GM19324 (cell line): ENCODE data around the gene GLI1.
"Not testable (repeated sequence)": the region's sequence is repeated elsewhere in the genome, so short reads cannot be mapped to it uniquely, and the experiment has no call there.

Experiments
- ATAC-seq: cut with Tn5 transposase; IDR thresholded peaks from one replicate; pipeline ENCODE4 v1.9.1; 2021; ENCODE audit warnings: mild to moderate bottlenecking, moderate library complexity; ENCODE audit not compliant: unreplicated experiment, low FRiP score

GLI1 gene

DNA sequence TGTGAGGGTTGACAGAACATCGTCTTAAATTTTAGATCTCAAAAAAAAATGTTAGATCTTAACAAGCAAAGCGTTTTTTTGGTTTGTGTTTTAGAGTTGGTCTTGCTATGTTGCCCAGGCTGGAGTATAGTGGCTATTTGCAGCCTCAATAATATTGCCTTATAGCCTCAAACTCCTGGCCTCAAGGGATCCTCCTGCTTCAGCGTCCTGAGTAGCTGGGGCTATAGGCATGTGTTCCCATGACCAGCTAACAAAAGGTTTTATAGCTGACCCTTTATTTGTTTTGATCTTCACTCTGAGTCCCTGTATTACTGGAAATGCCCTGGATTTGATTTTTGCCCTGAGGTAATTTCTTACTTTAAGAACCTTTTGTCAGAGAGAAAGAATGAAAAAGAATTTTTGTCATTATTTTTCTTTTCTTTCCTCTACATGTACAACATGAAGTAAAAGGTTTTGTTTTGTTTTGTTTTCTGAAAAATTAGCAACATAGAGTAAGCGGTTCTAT lies 19.8 kb upstream of the GLI1 start:
- ATAC-seq: no peak

DNA sequence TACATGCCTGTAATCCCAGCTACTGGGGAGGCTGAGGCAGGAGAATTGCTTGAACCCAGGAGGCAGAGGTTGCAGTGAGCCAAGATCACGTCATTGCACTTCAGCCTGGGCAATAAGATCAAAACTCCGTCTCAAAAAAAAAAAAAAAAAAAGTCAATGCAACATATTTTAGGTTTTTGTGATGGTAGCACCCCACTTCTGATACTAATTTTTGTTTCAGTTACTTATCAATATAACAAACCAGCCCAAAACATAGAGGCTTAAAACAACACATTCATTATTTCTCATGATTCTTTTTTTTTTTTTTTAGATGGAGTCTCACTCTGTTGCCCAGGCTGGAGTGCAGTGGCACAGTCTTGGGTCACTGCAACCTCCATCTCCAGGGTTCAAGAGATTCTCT lies 18.2 kb upstream of the GLI1 start:
- ATAC-seq: not testable (repeated sequence)

DNA sequence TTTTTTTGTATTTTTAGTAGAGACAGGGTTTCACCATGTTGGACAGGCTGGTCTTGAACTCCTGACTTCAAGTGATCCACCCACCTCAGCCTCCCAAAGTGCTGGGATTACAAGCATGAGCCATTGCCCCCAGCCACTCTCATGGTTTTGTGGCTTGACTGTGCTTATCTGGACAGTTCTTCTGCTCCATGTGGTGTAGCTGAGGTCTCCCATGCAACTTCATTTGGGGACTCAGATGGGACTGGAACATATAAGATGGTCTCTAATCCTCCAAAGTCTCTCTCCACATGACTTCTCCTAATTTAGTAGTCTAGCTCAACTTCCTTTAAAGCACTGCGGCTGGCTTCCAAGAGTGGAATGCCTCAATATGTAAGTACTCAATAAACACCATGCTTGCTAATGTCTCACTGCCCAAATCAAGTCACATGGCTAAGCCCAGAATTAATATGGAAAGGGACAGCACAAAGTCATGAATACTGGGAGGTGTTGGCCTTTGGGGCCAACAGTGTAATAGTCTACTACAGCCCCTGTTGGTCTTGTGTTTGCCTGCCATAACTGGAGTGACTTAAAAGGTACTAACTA lies 17.6 kb upstream of the GLI1 start:
- no peak for ATAC-seq

DNA sequence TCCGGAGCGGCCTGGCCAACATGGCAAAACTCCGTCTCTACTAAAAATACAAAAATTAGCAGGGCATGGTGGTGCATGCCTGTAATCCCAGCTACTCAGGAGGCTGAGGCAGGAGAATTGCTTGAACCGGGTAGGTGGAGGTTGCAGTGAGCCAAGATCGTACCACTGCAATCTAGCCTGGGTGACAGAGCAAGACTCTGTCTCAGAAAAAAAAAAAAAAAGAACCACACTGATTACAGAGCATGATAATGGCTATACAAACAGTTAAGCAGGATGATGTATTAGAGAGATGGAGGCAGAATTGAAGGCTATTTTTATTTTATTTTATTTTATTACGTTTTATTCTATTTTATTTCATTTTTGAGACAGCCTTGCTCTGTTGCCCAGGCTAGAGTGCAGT lies 15.2 kb upstream of the GLI1 start:
- not testable (repeated sequence) for ATAC-seq

DNA sequence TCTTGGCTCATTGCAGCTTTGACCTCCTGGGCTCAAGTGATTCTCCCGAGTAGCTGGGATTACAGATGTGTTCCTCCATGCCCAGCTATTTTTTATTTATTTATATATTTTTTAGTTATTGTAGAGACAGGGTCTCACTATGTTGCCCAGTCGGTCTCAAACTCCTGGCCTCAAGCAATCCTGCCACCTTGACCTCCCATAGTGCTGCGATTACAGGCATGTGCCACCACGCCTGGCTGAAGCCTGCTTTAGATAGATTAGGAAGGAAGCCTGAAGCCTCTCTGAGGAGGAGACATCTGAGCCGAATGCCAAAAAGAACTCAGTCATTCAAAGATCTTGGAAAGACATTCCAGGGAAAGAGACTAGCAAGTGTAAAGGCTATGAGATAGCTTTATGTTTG lies 14.8 kb upstream of the GLI1 start:
- ATAC-seq: no peak

DNA sequence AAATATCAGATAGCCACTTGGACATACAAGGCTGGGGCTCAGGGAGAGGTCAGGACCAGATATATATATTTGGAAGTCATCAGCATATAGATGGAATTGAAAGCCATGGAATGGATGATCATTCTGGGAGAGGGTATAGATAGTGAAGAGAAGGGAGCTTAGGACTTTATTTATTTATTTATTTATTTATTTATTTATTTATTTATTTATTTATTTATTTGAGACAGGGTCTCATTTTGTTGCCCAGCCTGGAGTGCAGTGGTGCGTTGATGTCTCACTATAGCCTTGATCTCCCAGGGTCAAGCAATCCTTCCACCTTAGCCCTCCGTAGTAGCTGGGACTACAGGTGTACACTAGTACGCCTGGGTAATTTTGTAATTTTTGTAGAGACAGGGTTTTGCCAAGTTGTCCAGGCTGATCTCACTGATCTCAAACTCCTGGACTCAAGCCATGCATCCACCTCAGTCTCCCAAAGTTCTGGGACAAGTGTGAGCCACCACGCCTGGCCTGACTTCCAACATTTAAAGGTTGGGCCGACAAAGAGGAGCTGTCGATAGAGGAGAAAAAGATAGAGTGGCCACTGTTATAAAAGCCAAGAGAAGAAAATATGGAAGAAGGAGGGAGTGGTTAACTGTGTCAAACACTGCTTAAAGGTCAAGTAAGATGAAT lies 13.2 kb upstream of the GLI1 start:
- no peak for ATAC-seq

DNA sequence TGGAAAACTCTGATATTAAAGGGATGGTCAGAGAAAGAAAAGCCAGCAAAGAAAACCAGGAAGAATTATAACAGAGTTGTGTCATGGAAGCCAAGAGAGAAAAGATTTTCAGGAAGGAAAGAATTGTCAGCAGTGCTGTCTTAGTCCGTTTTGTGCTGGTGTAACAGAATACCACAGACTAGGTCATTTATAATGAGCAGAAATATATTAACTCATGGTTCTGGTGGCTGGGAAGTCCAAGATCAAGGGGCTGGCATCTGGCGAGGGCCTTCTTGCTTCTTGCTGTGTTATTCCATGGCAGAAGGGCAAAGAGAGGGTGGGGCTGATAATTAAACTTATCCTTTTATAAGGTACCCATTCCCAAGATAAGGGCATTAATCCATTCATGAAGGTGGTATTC lies 10.9 kb upstream of the GLI1 start:
- no peak for ATAC-seq

DNA sequence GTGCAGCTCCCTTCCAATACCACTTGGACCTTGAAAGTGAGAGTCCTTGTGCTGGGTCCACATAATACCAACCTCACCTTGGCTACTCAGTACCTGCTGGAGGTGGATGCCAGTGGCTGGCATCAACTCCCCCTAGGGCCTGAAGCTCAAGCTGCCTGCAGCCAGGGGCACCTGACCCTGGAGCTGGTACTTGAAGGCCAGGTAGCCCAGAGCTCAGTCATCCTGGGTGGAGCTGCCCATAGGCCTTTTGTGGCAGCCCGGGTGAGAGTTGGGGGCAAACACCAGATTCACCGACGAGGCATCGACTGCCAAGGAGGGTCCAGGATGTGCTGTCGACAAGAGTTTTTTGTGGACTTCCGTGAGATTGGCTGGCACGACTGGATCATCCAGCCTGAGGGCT lies 10.2 kb upstream of the GLI1 start:
- no peak for ATAC-seq

DNA sequence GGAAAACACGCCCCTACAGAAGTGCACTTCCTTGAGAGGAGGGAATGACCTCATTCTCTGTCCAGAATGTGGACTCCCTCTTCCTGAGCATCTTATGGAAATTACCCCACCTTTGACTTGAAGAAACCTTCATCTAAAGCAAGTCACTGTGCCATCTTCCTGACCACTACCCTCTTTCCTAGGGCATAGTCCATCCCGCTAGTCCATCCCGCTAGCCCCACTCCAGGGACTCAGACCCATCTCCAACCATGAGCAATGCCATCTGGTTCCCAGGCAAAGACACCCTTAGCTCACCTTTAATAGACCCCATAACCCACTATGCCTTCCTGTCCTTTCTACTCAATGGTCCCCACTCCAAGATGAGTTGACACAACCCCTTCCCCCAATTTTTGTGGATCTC lies 9.5 kb upstream of the GLI1 start:
- no peak for ATAC-seq

DNA sequence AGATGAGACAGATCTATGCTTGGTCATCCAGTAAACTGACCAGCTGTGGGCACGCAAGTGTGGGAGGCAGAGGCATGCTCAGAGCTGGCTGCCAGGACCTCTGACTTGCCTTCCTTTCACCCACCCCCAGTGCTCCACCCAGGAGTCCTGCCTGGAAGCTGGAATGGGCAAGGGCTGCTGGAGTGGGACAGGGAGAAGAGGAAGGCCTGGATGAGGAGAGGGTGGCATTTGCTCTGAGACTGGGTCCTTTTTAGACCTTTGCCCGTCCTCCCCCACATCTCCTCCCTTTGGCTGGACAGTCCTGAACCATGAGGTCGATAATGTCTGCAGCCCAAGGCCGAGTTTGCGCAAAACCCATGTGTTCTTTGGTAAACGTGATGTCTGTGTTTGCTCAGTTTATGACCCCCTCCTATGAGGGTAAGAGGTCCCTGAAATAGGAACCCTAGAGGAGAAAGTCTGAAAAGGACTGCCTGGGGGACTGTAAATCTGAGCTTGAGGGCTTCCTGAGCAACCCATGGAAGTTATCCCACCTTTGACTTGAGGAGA lies 8.3 kb upstream of the GLI1 start:
- no peak for ATAC-seq

DNA sequence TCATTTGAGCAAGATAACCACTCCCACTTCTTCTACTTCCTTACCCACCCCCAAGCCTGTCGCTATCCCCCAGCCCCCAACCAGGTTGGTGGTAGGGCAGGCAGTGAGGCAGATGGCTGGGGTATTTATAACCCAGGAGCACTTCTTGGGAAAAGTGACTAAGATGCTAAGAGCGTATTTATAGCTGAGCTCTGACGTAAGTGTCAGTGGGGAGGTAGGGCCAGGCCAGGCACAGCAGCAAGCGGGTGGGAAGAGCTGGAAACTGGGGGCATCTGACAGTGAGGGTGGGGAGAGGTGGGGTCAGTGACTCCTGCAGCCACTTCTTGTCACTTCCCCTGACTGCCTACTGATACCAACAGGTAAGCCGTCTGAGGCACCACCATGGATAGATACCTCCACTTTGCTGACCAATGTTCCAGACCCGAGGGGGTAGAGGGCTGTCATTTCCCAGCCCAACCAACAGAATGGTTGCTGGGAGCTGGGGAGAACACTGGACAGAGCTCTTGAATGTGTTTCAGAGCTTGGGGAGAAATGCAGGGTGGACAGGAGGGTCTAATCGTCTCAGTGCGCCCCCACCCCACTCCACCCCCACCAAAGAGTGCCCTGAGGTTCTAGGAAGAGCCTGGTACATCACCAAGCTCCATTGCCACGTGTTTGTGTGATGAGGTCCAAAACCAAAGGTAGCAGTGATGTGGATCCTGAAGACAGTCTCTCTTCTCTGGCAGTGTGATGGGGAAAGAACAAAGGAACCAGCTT lies 7.2 kb upstream of the GLI1 start:
- no peak for ATAC-seq

DNA sequence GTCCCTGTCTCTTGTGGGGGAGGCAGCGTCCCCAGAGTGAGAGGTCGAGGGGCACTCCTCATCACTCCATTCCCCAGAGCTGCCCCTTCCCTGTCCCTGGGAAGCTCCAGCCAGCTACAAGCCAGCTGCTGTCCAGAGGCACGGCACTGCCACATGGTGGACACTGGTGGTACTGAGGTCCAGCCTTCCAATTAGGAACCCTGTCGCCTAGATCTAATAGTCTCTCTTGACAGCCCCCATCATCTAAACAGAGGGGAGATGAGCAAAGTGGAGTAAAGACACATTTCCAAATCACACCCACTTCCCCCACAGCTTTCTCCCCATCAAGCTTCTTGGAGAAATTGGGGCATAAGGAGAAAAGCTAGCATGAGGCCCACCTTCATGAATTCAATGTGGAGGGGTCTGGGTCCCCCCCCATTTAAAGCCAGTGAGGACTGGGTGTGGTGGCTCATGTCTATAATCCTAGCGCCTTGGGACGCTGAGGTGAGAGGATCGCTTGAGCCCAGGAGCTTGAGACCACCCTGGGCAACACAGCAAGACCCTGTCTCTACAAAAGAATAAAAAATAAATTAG lies 6.6 kb upstream of the GLI1 start:
- ATAC-seq: no peak

DNA sequence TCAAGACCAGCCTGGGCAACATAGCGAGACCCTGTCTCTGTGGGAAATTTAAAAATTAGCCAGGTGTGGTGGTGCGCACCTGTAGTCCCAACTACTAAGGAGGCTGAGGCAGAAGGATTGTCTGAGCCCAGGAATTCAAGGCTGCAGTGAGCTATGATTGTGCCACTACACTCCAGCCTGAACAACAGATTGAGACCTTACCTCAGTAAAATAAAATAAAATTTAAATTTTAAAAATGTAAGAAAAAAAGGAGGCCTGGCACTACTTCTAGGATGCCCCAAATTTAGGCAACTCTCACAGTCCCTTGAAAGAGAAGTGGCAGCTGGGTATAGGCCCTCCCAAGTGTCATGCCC lies 5.4 kb upstream of the GLI1 start:
- no peak for ATAC-seq

DNA sequence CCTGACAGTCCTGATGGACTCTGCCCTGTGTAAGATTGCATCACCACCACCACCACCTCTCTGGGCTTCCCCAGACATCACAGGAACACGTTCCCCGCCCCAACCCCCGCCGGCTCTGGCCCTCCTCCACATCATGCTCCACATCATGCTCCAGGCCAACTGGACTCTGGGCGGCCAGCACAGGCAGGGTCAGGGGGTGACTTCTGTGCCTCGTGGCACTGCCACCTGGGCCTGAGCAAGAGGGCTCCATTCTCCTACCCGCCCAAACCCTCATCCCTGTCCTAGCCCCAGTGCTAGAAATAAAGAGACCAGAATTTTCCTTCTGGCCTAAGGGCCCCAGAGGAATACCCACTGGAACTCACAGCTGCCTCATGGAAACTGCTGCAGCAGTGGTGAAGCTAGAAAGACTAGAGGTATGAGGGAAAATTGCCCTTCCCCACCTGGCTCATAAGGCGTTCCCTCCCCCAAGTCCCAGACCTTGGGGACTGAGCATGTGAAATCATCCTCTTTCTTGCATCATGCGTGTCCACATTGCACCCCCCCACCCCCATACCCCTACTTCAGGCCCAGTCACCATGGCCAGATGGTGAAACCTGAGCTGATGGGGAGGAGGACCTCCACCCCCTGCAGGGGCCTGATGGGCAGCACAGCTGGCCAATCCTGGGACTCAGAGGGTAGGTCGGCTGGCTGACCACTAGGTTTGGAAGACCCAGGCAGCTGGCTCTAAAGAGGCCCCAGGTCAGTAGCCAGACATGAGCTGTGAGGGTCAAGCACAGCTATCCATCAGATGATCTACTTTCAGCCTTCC lies 4.8 kb upstream of the GLI1 start, which contains the start of gene INHBE:
Gene INHBE (plus strand): TSS at position 742 of the 808 bp plus-strand sequence. CDS start 230 bp downstream, outside the sequence.
- no peak for ATAC-seq

DNA sequence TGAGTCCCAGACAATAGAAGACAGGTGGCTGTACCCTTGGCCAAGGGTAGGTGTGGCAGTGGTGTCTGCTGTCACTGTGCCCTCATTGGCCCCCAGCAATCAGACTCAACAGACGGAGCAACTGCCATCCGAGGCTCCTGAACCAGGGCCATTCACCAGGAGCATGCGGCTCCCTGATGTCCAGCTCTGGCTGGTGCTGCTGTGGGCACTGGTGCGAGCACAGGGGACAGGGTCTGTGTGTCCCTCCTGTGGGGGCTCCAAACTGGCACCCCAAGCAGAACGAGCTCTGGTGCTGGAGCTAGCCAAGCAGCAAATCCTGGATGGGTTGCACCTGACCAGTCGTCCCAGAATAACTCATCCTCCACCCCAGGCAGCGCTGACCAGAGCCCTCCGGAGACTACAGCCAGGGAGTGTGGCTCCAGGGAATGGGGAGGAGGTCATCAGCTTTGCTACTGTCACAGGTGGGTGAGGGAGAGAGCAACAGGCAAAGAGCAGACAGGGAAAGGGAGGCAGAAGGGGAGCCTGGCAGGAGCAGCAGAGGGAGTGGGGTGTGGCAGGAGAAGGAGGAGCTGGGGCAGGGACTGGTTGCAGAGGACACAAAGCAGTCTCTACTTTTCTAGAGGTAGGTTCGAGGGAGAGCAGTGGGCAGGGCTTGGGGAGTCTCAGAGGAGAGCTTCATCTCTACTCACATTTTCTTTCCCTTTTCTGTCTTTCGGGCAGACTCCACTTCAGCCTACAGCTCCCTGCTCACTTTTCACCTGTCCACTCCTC lies 4.0 kb upstream of the GLI1 start:
- ATAC-seq: no peak

DNA sequence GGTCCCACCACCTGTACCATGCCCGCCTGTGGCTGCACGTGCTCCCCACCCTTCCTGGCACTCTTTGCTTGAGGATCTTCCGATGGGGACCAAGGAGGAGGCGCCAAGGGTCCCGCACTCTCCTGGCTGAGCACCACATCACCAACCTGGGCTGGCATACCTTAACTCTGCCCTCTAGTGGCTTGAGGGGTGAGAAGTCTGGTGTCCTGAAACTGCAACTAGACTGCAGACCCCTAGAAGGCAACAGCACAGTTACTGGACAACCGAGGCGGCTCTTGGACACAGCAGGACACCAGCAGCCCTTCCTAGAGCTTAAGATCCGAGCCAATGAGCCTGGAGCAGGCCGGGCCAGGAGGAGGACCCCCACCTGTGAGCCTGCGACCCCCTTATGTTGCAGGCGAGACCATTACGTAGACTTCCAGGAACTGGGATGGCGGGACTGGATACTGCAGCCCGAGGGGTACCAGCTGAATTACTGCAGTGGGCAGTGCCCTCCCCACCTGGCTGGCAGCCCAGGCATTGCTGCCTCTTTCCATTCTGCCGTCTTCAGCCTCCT lies 3.4 kb upstream of the GLI1 start:
- no peak for ATAC-seq

DNA sequence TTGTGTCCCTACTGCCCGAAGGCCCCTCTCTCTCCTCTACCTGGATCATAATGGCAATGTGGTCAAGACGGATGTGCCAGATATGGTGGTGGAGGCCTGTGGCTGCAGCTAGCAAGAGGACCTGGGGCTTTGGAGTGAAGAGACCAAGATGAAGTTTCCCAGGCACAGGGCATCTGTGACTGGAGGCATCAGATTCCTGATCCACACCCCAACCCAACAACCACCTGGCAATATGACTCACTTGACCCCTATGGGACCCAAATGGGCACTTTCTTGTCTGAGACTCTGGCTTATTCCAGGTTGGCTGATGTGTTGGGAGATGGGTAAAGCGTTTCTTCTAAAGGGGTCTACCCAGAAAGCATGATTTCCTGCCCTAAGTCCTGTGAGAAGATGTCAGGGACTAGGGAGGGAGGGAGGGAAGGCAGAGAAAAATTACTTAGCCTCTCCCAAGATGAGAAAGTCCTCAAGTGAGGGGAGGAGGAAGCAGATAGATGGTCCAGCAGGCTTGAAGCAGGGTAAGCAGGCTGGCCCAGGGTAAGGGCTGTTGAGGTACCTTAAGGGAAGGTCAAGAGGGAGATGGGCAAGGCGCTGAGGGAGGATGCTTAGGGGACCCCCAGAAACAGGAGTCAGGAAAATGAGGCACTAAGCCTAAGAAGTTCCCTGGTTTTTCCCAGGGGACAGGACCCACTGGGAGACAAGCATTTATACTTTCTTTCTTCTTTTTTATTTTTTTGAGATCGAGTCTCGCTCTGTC lies 2.7 kb upstream of the GLI1 start:
- ATAC-seq: no peak

DNA sequence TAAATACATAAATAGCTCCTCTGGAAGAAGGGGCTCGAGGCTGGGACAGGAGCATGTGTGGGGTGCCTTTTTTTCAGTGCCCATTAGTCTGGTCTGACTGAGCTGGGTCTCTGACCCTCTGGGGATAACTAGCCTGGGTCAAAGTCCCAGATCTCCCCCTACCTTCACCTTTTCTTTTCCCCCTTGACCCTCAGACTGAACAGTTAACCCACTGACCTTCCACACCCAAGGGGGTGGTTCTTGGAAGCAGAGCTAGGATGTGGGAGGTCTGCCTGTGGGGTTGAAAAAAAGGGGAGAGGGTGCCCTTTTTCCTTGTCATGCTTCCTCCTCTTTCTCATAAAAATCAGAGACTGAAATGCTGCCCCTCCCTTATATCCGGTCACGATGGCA lies 925 bp upstream of the GLI1 start:
- ATAC-seq: no peak
